Esophagus squamous epithelium (tissue), 5 donors: ENCODE data around the gene MSL1. TPM values are rescaled to one million over a fixed set of nuclear protein-coding genes. Genes with fewer than 3 reads are reported as not detected.

Experiments used
- DNase-seq: peaks from one replicate; lab custom pipeline; 2025; lab: John Stamatoyannopoulos, UW
- H3K27ac ChIP-seq, 4 donors: fragments of 200-600 bp; sonication (generic); one replicate each; pipeline ENCODE4 v1.5.1; 2016 to 2019; ENCODE audit warnings: mild to moderate bottlenecking in 1 of 4
- H3K27me3 ChIP-seq, 4 donors: fragments of 200-600 bp; sonication (generic); 1 replicate in 3 of 4; 2 replicates in 1 of 4; pipeline versions ENCODE4 v1.5.1 to v1.6.0; 2017 to 2021; ENCODE audit warnings: antibody characterized with exemption in 1 of 4
- H3K36me3 ChIP-seq, 3 donors: fragments of 200-600 bp; sonication (generic); one replicate each; pipeline ENCODE4 v1.5.1; 2016 to 2019
- H3K4me1 ChIP-seq, 3 donors: fragments of 200-600 bp; sonication (generic); one replicate each; pipeline ENCODE4 v1.5.1; 2017 to 2019
- H3K4me3 ChIP-seq, 4 donors: fragments of 200-600 bp; sonication (generic); 1 replicate in 3 of 4; 2 replicates in 1 of 4; pipeline ENCODE4 v1.5.1; 2016 to 2019; ENCODE audit warnings: mild to moderate bottlenecking in 2 of 4, moderate library complexity in 1 of 4
- H3K9me3 ChIP-seq, 3 donors: fragments of 200-600 bp; sonication (generic); one replicate each; pipeline ENCODE4 v1.5.1; 2016 to 2019
- CTCF ChIP-seq, 6 experiments: fragments of 450-650 bp in 4 of 6; fragments of 200-600 bp in 2 of 6; sonication (generic) in 2 of 6; IDR thresholded peaks; one replicate each; pipeline ENCODE4 v1.5.1; 2016 to 2019; ENCODE audit warnings: antibody characterized with exemption in 6 of 6, mild to moderate bottlenecking in 4 of 6, moderate library complexity in 4 of 6
- POLR2A ChIP-seq, 4 donors: fragments of 450-650 bp; IDR thresholded peaks; one replicate each; pipeline ENCODE4 v1.6.1; 2017; ENCODE audit warnings: antibody characterized with exemption in 4 of 4, mild to moderate bottlenecking in 4 of 4, moderate library complexity in 3 of 4
- WGBS, 2 donors: methylation state at CpG; one replicate each; pipeline ENCODE4 v1.1.5; 2018; 5-methylcytosine and 5-hydroxymethylcytosine counted together
- intact Hi-C: fragments of 100-400 bp; cut with DNase I; formaldehyde crosslinking; loops from one replicate; pipeline ENCODE4 v1.15.0; 2022
- total RNA-seq, 4 donors: library from RNA; depleted of rRNA; stranded (reverse); fragments of >200 nt; gene quantifications; one replicate each; pipeline ENCODE4 v1.1.0, GENCODE V29; 2016
- donor health status: DM: yes; HTN: yes; CAD: no.

Gene MSL1
- total RNA-seq, 4 donors from 2014 or later: 41.5 to 59.9 (median 51.5) TPM

- DNase-seq: no peak
Observed at GRCh38 chr17:40092581-40092980, 29.2 kb upstream of the MSL1 start.

GRCh38 chr17:40093005-40093579 lies 28.7 kb upstream of the MSL1 start:
- TF ChIP-seq CTCF (IDR thresholded peaks at IDR 0.05) (no peak), POLR2A (IDR thresholded peaks at IDR 0.05) (no peak)
- Histone ChIP-seq H3K4me1 (peaks cover 47 to 77% (median 51%) of the 10 kb centered on the region in 3 donors), H3K4me3 (peak overlapping the region in 1 of 4 donors; percentile 18), H3K36me3 (peaks cover 25 to 95% (median 40%) of the 10 kb centered on the region in 3 donors), H3K27me3 (no peaks in the 10 kb centered on the region), H3K27ac (peak overlapping the region; percentile 63 to 100 (median 94)), H3K9me3 (no peaks in the 10 kb centered on the region)
- intact Hi-C loops: no loop called here
- 64 to 75% methylated on average over 15 to 27 of the region's 29 CpGs for WGBS, 2 donors
- DNase-seq: no peak

More at GRCh38 chr17:40092581-40092980, 29.2 kb upstream of the MSL1 start:
- H3K27ac ChIP-seq: peak overlapping the region; percentile 63 to 100 (median 94)
- no peak for TF ChIP-seq POLR2A (IDR thresholded peaks at IDR 0.05)
- TF ChIP-seq CTCF (IDR thresholded peaks at IDR 0.05): no peak
- peaks cover 41 to 72% (median 46%) of the 10 kb centered on the region in 3 donors for H3K4me1 ChIP-seq
- no peak overlapping the region for H3K4me3 ChIP-seq
- 29 to 59% methylated on average over 2 to 3 of the region's 3 CpGs for WGBS, 2 donors
- no peaks in the 10 kb centered on the region for H3K27me3 ChIP-seq
- no peaks in the 10 kb centered on the region for H3K9me3 ChIP-seq
- intact Hi-C loops: no loop called here
- H3K36me3 ChIP-seq: peaks cover 27 to 100% (median 45%) of the 10 kb centered on the region in 3 donors

DNA sequence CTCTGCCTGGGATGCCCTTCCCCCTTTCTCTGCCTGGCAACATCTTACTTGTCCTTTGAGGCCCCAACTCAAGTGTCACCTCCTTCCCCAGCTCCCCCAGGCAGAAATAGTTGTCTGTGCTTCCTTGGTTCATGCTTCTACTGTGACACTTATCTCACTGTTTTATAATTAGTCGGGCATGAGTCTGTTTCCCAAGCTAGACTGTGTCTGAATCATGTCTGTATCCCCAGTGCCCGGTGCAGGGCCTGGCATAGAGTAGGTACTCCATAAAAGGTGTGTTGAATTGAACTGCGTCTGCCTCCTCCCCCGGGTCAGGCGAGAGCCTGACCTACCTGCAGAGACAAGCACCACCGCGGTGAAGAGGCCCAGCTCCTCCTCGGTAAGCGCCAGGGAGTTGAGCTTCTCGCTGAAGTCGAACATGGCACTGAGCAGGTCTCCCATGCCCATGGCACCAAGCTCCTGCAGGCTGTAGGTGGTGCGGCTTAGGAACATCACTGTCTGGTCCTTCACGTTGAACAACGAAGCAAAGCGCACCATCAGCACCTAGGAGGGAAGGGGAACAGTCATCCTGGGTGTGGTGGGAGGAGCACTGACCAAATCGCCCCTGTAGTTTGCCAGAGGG lies 28.1 kb upstream of the MSL1 start:
- no peaks in the 10 kb centered on the region for H3K27me3 ChIP-seq
- H3K36me3 ChIP-seq: peaks cover 23 to 89% (median 34%) of the 10 kb centered on the region in 3 donors
- peak overlapping the region; percentile 63 to 100 (median 94) for H3K27ac ChIP-seq
- no peaks in the 10 kb centered on the region for H3K9me3 ChIP-seq
- TF ChIP-seq POLR2A (IDR thresholded peaks at IDR 0.05) (no peak), CTCF (IDR thresholded peaks at IDR 0.05) (no peak)
- WGBS, 2 donors: 33 to 52% methylated on average over 2 to 10 of the region's 16 CpGs
- intact Hi-C loops: no loop called here
- H3K4me1 ChIP-seq: peaks cover 52 to 83% (median 57%) of the 10 kb centered on the region in 3 donors
- no peak for DNase-seq
- H3K4me3 ChIP-seq: no peak overlapping the region

GRCh38 chr17:40094874-40095273 lies 26.9 kb upstream of the MSL1 start:
- H3K27me3 ChIP-seq: no peaks in the 10 kb centered on the region
- WGBS, 2 donors: 81 to 88% methylated on average over 11 to 14 of the region's 14 CpGs
- peaks cover 23 to 77% (median 26%) of the 10 kb centered on the region in 3 donors for H3K36me3 ChIP-seq
- H3K27ac ChIP-seq: peak overlapping the region; percentile 63 to 100 (median 97)
- no peak overlapping the region for H3K4me3 ChIP-seq
- peaks cover 52 to 85% (median 64%) of the 10 kb centered on the region in 3 donors for H3K4me1 ChIP-seq
- H3K9me3 ChIP-seq: no peaks in the 10 kb centered on the region
- TF ChIP-seq POLR2A (IDR thresholded peaks at IDR 0.05) (no peak), CTCF (IDR thresholded peaks at IDR 0.05) (no peak)
- intact Hi-C loops: no loop called here
- no peak for DNase-seq

DNA sequence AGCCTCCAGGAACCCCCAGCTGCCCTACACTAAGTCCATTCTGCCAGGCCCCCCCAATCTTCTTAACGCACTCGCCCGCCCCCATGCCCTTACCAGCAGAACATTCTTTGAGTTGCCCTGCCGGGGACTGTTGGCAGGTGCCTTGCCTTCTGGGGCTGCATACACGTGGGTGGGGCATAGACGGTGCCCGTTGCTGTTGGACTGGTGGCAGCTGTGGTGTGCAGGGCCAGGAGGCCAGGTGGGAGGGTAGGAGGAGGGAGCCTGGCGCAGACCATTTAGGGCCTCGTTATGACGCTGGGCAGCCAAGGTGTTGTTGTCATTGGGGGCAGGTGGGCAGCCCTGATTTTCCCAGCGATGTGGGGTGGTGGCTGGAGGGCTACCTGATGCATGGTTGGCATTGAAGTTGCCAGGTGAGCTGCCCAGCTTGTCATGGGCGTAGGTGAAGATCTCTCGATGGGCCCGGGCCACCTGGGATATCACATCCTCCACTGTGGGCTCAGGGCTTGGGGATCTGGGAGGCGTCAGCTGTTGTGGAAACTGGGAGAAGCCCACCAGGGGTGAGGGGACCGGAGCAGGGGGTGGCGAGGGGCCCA lies 26.3 kb upstream of the MSL1 start:
- peak overlapping the region; percentile 95 to 100 (median 98) for H3K27ac ChIP-seq
- H3K36me3 ChIP-seq: peaks cover 18 to 71% (median 26%) of the 10 kb centered on the region in 3 donors
- H3K27me3 ChIP-seq: no peaks in the 10 kb centered on the region
- H3K4me3 ChIP-seq: peak overlapping the region in 1 of 4 donors; percentile 18
- intact Hi-C loops: no loop called here
- no peak for TF ChIP-seq CTCF (IDR thresholded peaks at IDR 0.05)
- TF ChIP-seq POLR2A (IDR thresholded peaks at IDR 0.05): no peak
- H3K4me1 ChIP-seq: peaks cover 52 to 81% (median 66%) of the 10 kb centered on the region in 3 donors
- 56 to 80% methylated on average over 4 to 9 of the region's 17 CpGs for WGBS, 2 donors
- DNase-seq: no peak
- H3K9me3 ChIP-seq: no peaks in the 10 kb centered on the region
